ENCODE measurements around the gene NRXN3.

The NRXN3 gene

GRCh38 chr14:79575032-79575431 is 1404.9 kb downstream of the NRXN3 start:
- DNase-seq (ENCODE audit: low spot score), result no peak
- in situ Hi-C loops (cut with MboI; ENCODE audit: low sequenced_read_pairs, unreplicated experiment), result no loop called here
- no peak for TF ChIP-seq CTCF (IDR thresholded peaks at IDR 0.05; ENCODE audit: borderline replicate concordance, control extremely low read depth, extremely low read depth, insufficient read depth, missing control alignments)

GRCh38 chr14:79576424-79576823 is 1406.3 kb downstream of the NRXN3 start:
- TF ChIP-seq CTCF (IDR thresholded peaks at IDR 0.05; ENCODE audit: borderline replicate concordance, control extremely low read depth, extremely low read depth, insufficient read depth, missing control alignments), result no peak
- in situ Hi-C loops (cut with MboI; ENCODE audit: low sequenced_read_pairs, unreplicated experiment), result no loop called here
- no peak for DNase-seq (ENCODE audit: low spot score)

- no peak for TF ChIP-seq CTCF (IDR thresholded peaks at IDR 0.05; ENCODE audit: borderline replicate concordance, control extremely low read depth, extremely low read depth, insufficient read depth, missing control alignments)
- DNase-seq (ENCODE audit: low spot score), result no peak
- in situ Hi-C loops (cut with MboI; ENCODE audit: low sequenced_read_pairs, unreplicated experiment), result no loop called here
Measured at GRCh38 chr14:79578470-79578869, 1408.3 kb downstream of the NRXN3 start.

GRCh38 chr14:79580414-79580813 is 1410.2 kb downstream of the NRXN3 start:
- no peak for TF ChIP-seq CTCF (IDR thresholded peaks at IDR 0.05; ENCODE audit: borderline replicate concordance, control extremely low read depth, extremely low read depth, insufficient read depth, missing control alignments)
- no peak for DNase-seq (ENCODE audit: low spot score)
- in situ Hi-C loops (cut with MboI; ENCODE audit: low sequenced_read_pairs, unreplicated experiment), result no loop called here

- in situ Hi-C loops (cut with MboI; ENCODE audit: low sequenced_read_pairs, unreplicated experiment), result no loop called here
- DNase-seq (ENCODE audit: low spot score), result no peak
- TF ChIP-seq CTCF (IDR thresholded peaks at IDR 0.05; ENCODE audit: borderline replicate concordance, control extremely low read depth, extremely low read depth, insufficient read depth, missing control alignments), result no peak
Measured at GRCh38 chr14:79580906-79581305, 1410.7 kb downstream of the NRXN3 start.

GRCh38 chr14:79581912-79582576 is 1411.9 kb downstream of the NRXN3 start:
- DNase-seq (ENCODE audit: low spot score), result no peak
- in situ Hi-C loops (cut with MboI; ENCODE audit: low sequenced_read_pairs, unreplicated experiment), result no loop called here
- TF ChIP-seq CTCF (IDR thresholded peaks at IDR 0.05; ENCODE audit: borderline replicate concordance, control extremely low read depth, extremely low read depth, insufficient read depth, missing control alignments), result no peak
